Measurements from ENCODE around the gene PIK3C3. TPM values are rescaled to one million over a fixed set of nuclear protein-coding genes. Genes with fewer than 3 reads are reported as not detected.

PIK3C3 gene
- polyA plus RNA-seq, 1 donor: 33.9 TPM

DNA sequence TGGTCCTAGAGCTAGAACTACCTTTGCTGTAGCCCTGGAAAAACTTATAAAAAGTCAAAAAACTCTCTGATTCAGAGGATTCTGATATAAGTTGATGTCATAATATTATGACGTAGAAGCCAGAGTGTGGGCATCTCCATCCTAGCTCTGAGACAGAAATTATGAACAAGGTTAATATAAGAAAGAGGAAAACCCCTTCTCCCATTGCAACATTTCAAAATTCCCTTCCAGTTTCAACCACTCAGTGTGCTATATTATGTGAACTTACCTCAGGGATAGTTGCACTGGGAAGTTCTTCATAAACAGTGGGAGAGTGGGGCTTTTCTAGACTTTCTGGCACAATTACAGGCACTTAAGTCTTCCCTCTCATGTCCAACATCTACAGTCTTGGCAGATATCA, 171.6 kb downstream of the PIK3C3 start:
- DNase-seq (ENCODE audit: low read depth): no peak

DNA sequence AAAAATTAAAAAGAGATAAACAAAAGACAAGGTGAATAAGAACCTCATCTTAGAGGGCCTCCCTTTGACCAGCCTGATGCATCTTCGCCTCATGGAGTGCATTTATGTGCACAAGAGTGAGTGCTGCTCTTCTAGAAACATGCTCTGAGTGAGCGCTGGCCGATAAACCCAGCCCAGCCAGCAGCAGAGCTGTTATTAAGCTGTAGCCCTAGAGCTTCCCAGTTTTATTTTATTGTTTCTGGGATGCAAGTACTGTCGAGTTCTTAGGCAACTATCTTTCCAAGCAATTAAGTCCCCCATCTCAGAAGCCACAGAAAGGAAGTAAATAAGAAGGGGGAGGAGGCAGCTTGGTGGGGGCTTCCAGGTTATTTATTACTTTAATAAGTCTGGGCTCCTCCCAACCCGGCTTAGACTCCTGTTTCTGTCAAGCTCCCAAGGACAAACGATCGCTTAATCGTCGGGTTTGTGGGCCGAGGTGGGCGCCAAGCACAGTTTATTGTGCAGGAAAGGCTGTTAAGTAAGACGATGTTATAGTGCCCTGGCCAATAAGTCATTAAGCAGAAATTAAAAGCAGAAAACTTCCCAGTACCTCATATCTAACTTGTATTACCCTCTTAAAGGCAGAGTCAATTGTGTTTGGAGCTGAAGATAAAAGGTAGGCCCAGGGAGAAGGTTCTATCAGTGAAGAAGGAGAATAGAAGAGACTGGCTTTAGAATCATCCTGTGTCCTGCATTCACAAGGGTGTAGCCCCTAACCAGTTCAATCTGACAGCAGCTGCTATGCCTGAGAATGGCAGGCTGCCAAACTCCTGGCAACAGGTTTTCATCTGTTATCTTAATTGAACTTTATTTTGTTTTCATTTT, 176.3 kb downstream of the PIK3C3 start:
- DNase-seq (ENCODE audit: low read depth): no peak

DNA sequence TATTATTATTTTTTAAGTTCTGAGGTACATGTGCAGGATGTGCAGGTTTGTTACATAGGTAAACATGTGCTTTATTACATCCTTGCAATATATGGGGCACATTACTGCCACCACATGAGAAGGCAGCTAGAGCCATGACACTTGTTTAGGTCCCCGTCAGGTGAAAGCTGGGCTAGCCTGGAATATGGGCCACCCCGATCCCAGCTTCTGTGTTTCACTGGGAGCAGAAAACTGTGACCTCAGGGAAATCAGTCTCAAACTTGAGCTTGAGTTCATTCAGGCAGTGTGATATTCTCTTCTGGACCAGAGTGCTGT, 176.9 kb downstream of the PIK3C3 start:
- no peak for DNase-seq (ENCODE audit: low read depth)
